Coronary artery (tissue), 2 donors: ENCODE data around the gene RNASE1.
A peak's percentile ranks its signal among the peaks of the same experiment; 100 is the strongest.

Experiments used
- DNase-seq: peaks from one replicate; pipeline ENCODE4 v3.0.0-alpha.2; 2017; ENCODE audit warnings: low spot score
- H3K27ac ChIP-seq, 2 donors: fragments of 200-600 bp; sonication (generic); one replicate each; pipeline ENCODE4 v1.5.1; 2016 to 2019
- H3K4me3 ChIP-seq: fragments of 200-600 bp; sonication (generic); 2 replicates; pipeline ENCODE4 v1.5.1; 2016; ENCODE audit warnings: mild to moderate bottlenecking, moderate library complexity
- TF ChIP-seq, protein P1 (sequence below): fragments of 200-600 bp; sonication (generic); IDR thresholded peaks from one replicate; pipeline ENCODE4 v1.5.1; 2019; ENCODE audit warnings: antibody characterized with exemption

Gene RNASE1

DNA sequence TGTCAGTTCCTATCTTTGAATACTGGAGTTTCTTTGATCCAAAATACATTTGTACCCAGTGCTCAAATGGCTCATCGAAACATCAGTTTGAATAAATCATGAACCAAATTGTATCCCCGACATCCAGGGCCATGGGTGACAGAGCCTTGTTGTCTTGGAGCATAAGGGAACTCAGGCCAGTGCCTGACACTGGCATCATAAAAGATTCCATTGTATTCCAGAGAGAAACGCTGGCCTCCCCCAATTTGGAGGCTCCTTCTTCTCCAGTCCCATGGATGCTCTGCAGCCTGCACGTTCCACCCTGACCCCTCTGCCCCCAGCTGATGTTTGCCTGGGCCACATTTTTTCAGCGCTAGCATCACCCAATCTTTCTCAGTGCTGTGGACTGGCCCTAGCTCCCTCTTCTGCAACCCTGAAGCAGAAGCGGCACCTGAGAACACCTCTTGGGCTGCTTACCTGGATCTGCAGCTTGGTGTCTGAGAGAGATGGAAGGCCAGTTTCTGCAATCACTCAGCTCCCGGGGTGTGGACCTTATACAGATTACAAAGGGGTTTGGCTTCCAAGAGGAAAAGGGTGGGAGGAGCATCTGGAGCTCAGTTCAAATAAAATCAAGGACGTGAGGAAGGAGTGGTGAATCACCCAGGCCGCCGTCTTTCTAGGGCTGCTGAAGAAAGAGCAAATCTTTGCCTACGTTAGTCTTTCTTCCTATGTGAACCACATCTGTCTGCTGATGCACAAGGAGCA is at the start of gene RNASE1:
Gene RNASE1, minus strand, starts transcription at position 504 of the 744 bp plus-strand sequence. CDS start 776 bp downstream, outside the sequence.
- DNase-seq, result no peak
- Histone ChIP-seq H3K27ac (peak within 1 kb of the TSS; percentile 16 to 76), H3K4me3 (peak within 1 kb of the TSS; percentile 64)
- TF ChIP-seq, protein P1, sequence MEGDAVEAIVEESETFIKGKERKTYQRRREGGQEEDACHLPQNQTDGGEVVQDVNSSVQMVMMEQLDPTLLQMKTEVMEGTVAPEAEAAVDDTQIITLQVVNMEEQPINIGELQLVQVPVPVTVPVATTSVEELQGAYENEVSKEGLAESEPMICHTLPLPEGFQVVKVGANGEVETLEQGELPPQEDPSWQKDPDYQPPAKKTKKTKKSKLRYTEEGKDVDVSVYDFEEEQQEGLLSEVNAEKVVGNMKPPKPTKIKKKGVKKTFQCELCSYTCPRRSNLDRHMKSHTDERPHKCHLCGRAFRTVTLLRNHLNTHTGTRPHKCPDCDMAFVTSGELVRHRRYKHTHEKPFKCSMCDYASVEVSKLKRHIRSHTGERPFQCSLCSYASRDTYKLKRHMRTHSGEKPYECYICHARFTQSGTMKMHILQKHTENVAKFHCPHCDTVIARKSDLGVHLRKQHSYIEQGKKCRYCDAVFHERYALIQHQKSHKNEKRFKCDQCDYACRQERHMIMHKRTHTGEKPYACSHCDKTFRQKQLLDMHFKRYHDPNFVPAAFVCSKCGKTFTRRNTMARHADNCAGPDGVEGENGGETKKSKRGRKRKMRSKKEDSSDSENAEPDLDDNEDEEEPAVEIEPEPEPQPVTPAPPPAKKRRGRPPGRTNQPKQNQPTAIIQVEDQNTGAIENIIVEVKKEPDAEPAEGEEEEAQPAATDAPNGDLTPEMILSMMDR, result no peak

DNA sequence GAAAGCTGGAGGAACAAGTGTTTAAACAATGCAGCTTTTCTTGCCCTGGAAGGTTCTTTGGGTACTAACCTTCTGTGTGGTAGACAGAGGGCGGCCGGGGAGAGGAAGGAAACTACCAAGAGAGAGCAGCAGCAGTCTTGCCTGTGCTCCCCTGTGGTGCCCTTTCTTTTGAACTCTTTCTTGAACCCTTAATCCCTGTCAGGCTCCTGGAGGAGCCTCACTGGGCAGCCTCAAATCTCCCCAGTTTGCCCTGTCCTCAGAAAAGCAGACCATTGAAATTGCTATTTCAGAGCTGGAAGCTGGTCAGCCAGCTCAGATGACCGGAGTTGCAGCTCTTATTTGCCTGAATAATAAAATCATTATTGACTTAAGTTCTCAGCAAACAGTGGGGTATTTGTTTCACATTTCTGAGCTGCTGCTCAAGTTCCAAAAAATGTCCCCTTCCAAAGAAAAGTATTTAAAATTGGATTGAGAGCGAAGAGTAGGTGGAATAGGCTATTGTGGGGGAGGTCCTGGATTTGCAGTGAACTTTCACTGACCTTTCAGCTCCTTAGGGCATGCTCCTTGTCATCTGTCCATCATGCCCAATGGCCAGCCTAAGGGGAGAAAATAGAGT is 46.4 kb upstream of the RNASE1 start:
- no peak overlapping the region for H3K4me3 ChIP-seq
- TF ChIP-seq, protein P1, result no peak
- H3K27ac ChIP-seq, result peak overlapping the region in 1 of 2 donors; percentile 34
- no peak for DNase-seq

DNA sequence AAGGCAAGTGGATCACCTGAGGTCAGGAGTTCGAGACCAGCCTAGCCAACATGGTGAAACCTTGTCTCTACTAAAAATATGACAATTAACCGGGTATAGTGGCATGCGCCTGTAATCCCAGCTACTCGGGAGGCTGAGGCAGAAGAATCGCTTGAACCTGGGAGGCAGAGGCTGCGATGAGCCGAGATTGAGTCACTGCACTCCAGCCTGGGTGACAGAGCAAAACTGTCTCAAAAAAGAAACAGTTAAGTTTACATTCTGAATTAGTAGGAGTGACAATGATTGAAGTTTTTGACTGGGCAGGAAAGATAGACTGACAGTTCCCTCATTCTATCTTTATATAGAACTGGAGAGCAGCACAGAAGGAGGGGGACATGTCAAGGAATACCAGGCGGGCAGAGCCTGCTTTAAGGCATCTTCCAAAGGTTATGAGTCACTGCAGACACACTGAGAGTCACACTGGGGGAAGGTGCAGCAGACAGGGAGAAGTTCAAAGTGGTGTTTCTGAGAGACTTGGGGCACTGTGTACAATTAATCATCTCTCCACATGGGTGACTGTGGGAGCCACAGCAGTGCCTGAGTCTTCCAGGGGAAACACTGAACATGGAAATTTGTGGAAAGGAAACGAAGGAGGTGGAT is 45.8 kb upstream of the RNASE1 start:
- TF ChIP-seq, protein P1, result no peak
- Histone ChIP-seq H3K27ac (peak overlapping the region in 1 of 2 donors; percentile 34), H3K4me3 (no peak overlapping the region)
- no peak for DNase-seq

DNA sequence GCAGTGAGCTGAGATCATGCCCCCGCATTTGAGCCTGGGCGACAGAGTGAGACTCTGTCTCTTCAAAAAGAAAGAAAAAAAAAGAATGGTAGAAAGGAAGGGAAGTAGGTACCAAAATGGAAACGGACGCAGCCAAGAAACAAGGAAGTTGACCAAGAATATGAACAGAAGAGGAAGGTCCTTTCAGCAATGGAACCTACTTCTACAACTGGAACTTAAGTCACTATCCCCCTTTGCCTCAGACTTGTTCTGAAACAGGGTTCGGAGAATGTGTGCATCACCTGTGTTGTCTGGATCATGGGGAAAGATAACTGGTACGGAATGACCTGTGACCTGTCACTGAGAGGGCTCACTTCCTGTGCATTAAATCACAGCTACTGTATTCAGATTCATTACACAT is 43.9 kb upstream of the RNASE1 start:
- TF ChIP-seq, protein P1, result no peak
- Histone ChIP-seq H3K4me3 (no peak overlapping the region), H3K27ac (no peak overlapping the region)
- no peak for DNase-seq

DNA sequence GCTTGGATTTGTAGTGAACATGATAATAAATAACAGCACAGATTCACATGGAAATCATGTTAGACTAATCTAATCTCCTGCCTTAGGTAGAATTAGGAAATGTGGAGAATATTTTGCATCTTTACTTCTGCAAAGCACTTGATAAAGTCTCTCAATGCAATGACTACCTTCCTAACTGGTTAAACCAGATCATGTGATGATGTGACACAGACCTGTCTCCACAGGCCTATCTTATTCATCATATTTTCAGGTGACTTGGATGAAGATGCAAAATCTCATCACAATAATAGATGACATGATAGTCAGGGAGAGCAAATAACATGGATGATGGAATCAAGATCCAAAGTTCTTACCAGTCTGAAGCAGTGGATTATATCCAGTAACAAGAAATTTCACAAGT is 38.5 kb upstream of the RNASE1 start:
- no peak for DNase-seq
- Histone ChIP-seq H3K27ac (no peak overlapping the region), H3K4me3 (no peak overlapping the region)
- TF ChIP-seq, protein P1, result no peak

DNA sequence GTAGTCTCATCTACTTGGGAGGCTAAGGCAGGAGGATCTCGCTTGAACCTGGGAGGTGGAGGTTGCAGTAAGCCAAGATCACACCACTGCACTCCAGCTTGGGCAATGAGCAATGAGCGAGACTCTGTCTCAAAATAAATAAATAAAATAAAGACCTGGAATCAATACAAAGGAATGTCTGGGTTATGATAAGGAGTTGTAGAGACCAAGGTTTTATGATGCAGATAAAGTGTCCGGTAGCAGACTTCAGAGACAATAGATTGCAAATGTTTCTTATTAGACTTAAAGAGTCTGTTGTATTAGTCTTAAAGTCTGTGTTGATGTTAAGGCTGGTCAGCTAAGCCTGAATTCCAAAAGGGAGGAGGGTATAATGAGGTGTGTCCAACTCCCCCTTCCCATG is 35.2 kb upstream of the RNASE1 start:
- no peak overlapping the region for H3K27ac ChIP-seq
- no peak for DNase-seq
- TF ChIP-seq, protein P1, result no peak
- no peak overlapping the region for H3K4me3 ChIP-seq
